ENCODE results near the gene CYP4V2.
"Not testable (repeated sequence)": the region's sequence is repeated elsewhere in the genome, so short reads cannot be mapped to it uniquely, and the experiment has no call there.

The CYP4V2 gene

DNA sequence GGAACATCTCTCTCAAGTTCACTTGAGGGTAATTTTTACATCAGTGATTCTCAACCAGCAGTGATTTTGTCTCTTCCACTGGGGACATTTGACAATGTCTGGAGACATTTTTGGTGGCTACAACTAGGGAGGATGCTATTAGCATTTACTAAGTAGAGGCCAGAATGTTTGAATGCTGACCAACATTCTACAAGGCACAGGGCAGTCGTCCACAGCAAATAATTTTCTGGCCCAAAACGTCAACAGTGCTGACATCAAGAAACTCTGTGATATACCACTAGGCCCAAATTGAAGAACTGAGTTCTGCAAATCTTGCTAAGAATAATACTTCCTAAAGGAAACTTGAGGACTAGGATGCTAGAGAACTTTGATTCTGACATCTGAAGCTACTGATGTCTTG, 43.0 kb downstream of the CYP4V2 start:
- no peak for DNase-seq

DNA sequence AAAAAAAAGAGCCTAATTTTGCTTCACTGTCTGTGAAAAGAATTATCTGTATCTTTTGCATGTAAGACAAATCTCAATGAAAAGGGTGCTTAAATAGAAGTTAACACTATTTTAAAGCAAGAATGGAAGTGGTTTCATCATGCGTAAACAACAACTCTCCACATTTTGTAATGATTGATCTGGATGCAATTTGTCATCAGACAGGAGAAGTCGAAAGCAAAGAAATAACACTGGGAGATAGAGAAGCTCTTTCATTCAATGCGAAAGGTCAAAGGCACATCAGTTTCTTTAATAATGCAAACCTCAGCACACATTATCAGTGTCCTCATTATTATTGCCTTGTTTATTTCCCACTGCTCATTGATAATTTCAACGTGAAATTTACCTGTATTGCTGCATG, 44.8 kb downstream of the CYP4V2 start:
- DNase-seq = no peak

DNA sequence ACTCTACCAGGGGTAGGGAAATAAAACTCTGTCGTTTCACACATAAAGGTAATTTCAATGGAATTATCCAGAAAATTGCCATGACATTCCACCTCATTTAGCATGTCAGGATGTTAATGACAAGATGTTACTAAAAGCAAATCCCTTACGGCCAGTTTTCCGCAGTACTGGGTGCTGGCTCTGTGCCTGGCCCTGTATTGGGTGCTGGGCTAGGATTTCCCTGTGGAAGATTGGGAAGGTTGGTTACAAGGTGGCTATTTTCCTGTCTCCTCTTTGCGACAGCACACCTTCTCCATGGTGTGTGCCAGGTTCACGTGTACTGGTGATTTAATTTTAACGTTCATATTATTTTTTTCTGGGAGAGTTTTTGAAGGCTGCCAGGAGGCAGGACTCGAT, 49.1 kb downstream of the CYP4V2 start:
- DNase-seq = no peak

DNA sequence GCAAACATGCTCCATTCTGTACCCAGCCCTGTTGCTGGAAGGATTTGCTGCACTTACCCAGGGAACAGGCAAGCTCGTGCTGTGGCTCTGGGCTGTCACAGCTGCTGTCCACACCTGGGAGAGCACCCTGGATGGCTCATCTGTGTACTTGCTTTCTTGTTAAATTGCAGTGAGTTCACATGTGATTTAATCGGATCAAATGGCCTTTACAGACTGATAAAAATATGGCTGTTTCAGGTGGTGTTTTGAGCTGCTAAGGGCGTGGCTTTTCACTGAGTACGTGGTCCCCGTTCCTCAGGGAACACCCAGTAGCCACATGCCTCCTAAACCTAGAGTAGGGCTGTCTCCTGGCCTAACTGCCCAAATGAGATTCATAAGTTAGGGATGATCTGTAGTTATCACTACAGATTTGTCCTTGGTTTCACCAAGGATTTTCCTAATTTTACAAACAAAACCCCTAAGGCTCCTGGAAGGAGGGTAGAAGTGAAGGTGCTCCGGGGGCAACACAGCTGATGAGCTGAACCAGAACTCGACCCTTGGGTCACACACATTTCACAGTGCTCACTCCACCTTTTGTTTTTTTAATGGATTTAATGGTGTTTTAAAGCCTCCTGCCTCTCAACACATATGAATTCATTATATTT, 49.6 kb downstream of the CYP4V2 start:
- no peak for DNase-seq

DNA sequence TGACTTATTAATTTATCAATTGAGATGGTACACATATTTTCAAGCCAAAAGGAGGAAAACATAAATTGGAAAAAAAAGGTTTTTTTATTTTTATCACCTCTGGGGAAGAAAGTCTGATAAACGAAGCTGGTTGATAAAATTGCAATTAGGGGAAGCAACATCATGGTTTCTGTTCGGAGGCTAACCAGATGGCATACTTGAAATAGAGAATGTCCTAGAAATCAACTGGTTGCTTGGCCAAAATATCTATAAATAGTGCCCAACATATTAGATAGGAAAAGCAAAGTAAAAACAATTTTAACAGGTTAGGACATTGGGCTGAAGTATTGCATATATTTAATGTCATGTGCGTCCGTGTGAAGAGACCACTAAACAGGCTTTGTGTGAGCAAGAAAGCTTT, 50.2 kb downstream of the CYP4V2 start:
- no peak for DNase-seq

DNA sequence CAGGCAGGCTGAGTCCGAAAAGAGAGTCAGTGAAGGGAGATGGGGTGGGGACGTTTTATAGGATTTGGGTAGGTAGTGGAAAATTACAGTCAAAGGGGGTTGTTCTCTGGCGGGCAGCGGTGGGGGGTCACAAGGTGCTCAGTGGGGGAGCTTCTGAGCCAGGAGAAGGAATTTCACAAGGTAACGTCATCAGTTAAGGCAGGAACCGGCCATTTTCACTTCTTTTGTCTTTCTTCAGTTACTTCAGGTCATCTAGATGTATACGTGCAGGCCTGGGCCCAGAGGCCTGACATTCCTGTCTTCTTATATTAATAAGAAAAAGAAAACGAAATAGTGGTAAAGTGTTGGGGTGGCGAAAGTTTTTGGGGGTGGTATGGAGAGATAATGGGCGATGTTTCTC, 50.7 kb downstream of the CYP4V2 start:
- not testable (repeated sequence) for DNase-seq

DNA sequence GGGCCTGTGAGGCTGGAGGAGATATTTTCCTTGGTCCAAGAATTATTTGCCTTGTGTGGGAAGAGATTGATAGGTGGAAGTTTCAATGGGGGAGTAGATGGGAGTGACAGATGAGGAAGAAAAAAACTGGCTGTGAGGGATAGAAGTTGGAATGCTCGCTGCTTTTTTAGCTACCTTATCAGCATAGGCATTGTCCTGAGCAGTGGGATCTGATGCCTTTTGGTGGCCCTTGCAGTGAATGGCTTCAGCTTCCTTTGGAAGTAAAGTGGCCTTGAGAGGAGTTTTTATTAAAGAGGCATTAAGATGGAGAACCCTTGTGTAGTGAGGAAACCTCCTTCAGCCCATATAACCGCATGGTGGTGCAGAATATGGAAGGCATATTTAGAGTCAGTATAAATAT, 52.0 kb downstream of the CYP4V2 start:
- no peak for DNase-seq

DNA sequence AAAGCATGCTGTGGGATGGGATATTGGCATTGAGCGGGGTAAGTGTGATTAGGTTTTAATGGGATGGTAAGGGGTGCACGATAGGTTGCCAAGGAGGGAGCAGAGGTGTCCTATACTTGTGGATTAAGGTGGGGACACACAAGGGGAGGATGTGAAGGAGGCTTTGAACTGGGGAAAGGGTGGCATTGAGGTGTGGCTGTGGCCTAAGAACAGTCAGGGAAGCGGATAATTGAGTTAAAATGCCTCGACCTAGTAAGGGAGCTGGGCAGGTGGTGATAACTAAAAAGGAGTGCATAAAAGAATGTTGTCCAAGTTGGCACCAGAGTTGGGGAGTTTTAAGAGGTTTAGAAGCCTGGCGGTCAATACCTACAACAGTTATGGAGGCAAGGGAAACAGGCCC, 53.5 kb downstream of the CYP4V2 start:
- no peak for DNase-seq

DNA sequence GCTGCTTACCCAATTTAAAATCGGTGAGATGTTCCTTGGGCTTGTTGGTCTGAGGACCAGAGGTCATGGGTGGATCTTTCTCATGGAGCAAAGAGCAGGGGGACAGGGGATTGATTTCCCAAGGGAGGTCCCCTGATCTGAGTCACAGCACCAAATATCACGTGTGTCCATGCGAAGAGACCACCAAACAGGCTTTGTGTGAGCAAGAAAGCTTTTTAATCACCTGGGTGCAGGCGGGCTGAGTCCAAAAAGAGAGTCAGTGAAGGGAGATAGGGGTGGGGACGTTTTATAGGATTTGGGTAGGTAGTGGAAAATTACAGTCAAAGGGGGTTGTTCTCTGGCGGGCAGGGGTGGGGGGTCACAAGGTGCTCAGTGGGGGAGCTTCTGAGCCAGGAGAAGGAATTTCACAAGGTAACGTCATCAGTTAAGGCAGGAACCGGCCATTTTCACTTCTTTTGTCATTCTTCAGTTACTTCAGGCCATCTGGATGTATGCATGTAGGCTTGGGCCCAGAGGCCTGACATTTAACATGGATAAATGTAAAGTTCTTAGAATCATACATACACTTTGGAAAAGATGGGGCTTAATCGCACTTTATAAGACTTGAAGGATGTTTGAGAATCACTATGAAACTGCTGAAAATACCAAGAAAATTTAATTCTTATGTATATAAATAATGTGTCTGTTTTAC, 55.8 kb downstream of the CYP4V2 start:
- not testable (repeated sequence) for DNase-seq

DNA sequence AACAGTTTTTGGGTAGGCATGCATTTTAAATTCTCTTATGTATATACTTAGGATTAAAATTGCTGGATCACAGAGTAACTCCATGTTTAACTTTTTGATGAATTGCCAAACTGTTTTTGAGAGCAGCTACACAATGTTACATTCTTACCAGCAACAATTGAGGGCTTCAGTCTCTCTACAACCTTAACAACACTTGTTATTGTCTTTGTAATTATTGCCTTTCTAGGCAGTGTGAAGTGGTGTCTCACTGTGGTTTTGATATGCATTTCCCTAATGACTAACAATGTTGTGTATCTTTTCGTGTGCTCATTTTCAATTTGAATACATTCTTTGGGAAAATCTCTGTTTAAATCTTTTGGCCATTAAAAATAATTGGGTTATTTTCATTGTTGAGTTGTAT, 57.3 kb downstream of the CYP4V2 start:
- DNase-seq = no peak

DNA sequence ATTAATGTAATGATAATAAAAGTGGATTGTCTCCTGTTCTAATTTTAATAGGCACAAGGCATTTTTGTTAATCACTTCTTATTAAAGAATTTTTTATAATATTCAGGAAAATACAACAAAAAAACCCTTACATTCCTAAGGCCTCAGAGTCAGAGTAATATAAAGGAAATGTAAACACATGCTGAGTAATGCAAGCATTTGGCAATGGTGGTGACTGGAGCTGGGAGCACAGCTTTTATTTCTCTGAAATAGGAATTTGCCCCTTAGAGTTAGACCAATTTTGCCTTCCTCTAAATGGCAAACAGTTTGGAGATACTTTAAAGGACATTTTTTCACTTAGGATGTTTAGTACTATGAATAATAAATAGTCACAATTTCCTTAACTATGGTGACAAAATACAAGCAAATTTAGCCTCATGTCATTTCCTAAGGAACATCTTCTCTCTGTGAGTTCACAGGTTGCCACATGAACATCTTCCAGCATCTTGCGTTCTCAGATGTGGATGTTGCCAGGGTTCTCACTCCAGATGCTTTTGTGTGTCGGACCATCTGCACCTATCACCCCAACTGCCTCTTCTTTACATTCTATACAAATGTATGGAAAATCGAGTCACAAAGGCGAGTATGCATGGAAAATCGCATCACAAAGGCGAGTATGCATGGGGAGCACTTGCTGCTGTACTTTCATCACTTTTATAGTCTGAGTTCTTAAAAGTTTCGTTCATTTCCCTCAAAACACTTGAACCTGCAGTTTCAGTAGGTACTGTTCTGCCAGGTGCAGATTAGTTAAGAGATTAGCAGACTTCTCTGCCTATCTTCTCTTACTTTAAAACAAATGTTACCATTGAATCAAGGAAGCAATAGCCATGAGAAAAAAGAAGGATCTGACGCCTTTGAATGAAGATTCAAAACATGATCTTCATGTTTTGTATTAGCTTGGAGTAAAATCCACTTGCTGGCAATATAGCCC, 58.7 kb downstream of the CYP4V2 start:
- DNase-seq = peak; percentile 50

DNA sequence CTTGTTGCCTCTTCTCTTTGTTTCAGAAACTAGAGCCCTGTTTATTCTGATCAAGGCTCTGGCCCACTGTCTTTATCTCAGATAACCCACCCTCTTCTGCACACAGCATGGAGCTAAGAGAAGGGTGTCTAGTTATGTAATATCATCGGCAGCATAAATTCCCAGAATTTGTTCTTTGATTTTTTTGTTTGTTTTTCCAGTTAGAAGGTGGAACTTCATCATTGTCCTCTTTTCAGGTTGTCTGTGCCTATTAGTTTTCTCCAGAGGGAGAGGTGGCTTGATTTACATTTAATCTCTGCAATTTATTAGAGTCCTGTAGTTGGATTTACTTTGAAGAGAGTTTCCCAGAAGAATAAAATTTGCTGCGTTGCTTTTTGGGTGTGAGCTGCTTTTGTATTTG, 59.4 kb downstream of the CYP4V2 start:
- DNase-seq = no peak

DNA sequence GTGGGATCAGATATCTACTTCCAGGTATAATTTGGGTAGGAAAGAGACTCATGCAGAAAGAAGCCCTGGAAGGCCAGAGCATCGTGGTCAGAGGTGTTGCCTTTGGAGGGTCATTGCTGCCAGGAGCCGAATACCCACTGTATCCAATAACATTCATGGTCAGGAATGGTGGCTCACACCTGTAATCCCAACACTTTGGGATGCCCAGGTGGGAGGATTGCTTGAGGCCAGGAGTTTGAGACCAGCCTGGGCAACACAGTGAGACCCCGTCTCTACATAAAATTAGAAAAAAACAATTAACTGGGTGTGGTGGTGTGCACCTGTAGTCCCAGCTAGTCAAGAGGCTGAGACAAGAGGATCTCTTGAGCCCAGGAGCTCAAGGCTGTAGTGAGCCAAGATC, 63.8 kb downstream of the CYP4V2 start:
- DNase-seq = no peak

DNA sequence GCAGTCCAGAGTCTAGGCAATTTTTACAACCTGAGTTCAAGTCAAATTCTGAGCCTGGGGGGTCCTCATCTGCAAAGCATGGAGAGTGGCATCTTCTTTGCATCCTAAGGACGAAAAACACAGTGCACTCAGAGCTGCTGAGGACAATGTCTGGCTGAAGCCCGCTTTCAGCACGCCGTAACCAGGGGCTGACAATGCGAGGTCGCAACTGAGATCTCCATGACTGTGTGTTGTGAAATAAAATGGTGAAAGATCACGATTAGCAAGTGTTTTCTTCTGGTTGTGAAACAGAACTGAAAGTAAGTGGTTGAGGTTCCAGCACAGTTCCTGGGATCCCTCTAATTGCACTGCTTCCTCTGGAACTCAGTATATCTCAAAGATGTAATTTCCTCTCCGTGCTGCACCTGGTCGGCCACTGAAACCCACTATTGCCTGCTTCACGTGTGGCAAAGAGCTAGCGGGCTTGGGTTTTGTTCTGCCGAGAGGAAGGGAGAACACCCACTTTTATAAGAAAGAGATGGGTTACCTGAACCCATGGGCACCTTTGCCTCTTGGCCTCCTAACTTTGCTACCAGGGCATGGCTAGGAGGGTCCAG, 66.9 kb downstream of the CYP4V2 start:
- no peak for DNase-seq

DNA sequence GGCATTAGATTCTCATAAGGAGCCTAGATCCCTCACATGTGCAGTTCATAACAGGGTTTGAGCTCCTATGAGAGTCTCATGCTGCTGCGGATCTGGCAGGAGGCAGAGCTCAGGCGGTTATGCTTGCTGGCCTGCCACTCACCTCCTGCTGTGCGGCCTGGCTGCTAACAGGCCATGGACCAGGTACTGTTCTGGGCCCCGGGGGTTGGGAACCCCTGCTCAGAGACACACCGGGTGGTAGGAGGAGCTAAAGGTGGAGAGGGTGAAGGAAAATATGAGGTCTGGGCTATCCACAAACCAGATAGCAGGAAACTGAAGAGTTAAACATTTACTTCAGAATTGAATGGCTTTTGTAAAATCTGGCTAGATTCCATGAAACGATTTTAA, 68.7 kb downstream of the CYP4V2 start:
- DNase-seq = no peak

Data from fibroblast of skin of abdomen (primary cell).